NOMO-1 treated with dmso at 0.1 percent for 144 hours (cell line): ENCODE data around the gene TBC1D8.
A peak's percentile ranks its signal among the peaks of the same experiment; 100 is the strongest.

Experiments used
- DNase-seq: peaks from one replicate; lab custom pipeline; 2025; ENCODE audit not compliant: unreplicated experiment; lab: John Stamatoyannopoulos, UW

Gene TBC1D8

DNA sequence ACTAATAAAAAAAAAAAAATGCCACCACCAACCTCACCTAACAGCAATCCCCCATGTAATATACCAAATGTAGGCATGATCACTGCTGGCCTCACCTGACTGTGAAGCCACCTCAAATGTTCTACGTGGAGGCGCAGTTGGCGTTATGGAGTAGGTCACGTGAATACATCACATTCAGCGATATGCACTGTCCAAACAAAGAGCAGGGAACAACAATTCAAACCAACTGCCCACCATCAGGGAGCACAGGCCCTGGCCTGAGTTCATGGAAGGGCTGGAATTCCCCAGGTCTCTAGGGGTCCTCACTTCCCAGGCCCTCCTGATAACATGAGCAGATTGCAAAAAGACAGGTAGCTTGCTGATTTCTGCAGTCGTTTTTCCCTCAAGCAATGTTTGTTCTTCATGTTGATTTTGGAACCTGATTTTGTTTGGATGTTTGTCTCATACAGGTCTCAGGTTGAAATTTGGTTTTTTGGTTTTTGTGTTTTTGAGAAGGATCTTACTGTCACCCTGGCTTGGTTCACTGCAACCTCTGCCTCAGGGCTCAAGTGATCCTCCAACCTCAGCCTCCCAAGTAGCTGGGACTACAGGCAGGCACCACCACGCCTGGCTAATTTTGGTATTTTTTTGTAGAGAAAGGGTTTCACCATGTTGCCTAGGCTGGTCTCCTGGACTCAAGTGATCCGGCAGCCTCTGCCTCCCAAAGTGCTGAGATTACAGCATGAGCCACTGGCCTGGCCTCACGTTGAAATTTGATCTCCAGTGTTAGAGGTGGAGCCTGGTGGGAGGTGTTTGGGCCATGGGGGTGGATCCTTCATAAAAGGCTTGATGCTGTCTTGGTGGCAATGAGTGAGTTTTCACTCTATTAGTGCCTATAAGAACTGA is 15.5 kb downstream of the TBC1D8 start:
- DNase-seq: no peak

DNA sequence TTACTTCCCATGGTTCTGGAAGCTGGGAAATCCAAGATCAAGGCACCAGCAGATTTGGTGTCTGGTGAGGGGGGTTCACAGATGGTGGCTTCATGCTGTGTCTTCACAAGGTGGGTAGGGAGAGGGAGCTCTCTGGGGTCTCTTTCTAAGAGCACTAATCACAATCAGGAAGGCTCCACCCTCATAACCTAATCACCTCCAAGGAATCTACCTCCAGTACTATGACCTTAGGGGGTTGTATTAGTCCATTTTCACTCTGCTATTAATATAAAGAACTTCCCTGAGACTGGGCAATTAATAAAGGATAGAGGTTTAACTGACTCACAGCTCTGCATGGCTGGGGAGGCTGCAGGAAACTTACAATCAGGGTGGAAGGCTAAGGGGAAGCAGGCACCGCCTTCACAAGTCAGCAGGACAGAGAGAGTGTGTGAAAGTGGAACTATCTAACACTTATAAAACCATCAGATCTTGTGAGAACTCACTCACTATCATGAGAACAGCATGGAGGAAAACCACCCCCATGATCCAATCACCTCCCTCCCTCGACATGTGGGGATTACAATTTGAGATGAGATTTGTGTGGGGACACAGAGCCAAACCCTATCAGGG is 17.6 kb downstream of the TBC1D8 start:
- no peak for DNase-seq

DNA sequence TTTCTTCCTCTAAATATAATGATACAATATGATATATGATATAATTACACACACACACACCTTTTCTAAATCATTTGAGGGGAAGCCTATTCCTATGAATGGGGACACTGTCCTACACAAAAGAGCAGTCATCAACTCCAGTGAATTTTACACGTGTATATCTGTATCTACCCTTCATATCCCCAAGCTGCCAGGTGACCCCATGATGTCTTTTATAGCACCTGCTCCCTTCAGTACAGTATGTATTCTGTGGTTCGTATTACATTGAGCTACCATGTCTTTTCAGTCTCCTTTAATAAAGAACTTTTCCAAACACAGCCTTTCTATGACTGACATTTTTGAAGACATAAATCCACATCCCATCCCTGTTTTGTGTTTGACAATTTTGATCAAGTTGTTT is 19.0 kb downstream of the TBC1D8 start:
- no peak for DNase-seq

DNA sequence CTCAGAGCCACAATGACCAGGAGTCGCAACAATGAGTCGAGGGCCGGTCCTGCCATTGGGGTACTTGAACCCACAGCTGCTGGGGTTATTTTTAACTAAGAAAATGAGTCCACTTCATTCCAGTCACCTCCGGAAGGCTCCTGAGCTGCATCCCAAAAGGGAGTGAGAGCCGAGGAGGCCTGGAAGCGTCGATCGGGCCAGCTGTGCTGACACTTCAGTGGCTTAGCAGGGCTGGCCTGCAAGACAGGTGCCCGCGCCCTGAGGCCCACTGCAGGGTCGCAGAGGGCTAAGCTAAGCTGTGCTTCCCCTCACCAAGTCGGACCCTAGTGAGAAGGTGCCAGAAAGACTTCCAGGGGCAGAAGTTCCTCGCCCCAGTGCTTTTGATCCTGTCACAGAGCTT is 21.1 kb downstream of the TBC1D8 start:
- no peak for DNase-seq

DNA sequence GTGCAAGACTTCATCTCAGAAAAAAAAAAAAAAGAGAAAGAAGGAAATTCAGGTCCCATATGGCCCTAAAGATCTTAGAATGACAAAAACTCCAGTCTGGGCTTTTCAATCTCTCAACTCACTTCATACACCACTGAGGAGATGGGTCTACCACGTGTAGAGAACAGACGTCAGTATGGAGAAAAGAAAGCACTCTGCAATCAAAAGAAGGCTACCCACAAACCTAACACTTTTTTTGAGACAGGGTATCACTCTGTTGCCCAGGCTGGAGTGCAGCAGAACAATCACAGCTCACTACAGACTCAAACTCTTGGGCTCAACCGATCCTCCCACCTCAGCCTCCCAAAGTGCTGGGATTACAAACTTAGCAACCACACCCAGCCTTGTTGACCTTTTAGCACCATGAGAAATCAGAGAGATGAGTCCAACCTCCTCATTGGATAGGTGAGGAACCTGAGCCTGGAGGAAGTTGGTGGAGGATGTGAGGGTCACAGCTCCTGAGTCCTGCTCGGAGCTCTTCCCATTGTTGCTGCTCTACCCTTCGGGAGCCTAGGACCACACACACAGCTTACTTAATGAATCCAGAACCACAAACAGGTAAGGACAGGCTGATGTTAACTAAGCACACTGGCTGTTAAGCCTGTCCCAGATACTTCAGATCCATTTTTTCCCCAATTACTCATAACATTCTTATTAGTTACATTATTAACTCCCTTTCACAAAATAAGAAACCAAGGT is 23.7 kb downstream of the TBC1D8 start:
- no peak for DNase-seq

DNA sequence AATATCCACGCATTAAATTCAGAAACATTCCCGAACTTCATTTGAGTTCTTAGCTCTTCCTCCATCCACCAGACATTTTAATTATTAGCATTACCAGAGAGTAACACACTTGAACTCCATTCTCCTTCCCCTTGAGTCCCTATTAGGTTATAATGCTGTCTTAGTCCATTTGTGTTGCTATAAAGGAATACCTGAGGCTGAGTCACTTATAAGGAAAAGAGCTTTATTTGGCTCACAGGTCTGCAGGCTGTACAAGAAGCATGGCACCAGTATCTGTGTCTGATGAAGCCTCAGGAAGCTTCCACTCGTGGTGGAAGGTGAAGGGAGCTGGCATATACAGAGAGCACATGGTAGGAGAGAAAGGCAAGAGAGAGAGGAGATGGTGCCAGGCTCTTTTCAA is 25.4 kb downstream of the TBC1D8 start:
- DNase-seq: no peak

DNA sequence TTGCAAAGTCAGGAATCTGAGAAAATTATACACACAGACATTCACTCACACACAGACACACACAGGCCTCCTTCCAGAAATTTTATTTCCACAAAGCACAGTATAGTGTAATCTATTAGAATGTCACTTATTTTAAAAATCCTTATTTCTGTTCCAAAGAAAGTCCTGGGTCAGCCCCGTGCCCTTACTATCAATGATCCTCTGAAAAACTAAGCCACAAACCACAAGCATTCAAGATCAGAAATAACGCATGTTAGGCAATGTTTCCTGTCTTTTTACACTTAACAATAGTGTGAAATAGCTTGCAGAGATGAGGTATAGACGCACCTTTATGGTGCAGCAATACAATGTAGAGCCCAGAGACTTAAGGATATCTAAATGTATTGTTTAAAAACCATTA is 25.8 kb downstream of the TBC1D8 start:
- no peak for DNase-seq

DNA sequence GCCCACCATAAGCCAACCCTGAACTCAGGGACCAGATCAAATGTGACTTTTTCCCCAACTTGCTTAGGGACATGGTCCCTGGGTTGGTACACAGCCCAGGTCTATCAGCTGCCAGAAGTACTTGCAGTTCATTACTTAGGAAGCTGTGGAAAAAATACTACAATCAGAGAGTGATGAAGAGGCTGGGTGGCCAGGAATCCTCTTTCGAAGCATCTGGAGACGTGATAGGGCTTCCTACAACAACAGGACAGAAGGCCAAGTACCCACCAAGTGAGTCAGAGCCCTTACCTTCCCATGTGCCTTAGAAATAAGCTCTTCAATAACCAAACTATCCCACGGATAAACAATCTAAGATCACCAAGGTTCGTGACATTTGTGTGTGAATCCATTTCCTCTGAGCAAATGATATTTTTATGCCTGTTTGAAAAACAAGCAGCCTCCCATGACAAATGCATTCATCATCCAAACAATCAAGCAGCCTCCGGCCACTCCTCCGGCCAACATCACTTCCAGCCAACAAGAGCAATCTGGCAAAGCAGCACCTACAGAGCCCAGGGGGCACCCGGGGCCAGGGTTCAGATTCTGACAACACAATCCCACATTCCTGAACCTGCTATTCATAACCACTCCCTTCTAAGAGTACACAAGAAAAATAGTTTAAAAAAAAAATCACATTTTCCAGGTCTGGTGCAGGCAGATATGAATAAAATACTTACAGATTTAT is 26.4 kb downstream of the TBC1D8 start:
- DNase-seq: no peak

DNA sequence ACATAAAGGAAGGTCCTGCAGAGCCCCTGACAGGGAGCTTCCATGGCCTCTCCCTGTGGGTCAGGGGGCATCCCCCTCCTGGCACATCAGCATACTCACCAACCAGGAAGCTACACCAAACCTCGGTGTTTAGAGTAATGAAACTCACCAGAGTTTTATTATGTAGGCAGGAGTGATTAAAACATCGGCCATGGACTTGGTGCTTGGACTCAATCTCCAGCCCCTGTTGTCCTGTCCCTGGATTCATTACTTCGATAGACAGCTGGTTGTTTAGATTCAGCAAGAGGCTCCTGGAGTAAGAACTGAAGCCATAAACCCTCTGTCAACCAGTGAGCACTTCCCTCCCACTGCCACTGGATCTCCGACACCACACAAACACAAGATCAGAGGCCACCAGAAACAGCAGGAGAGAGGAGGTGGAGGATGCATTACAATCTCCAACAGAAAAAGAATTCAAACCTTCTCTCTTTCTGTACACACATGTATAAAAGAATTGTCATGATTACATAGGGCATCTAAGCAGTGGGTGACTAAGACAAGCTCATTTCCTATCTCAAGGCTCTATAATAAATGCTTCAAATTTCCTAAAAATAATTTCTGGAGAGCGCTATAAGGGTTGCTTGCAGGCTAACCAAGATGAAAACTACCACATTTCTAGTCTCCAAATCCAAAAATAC is 27.2 kb downstream of the TBC1D8 start:
- no peak for DNase-seq

DNA sequence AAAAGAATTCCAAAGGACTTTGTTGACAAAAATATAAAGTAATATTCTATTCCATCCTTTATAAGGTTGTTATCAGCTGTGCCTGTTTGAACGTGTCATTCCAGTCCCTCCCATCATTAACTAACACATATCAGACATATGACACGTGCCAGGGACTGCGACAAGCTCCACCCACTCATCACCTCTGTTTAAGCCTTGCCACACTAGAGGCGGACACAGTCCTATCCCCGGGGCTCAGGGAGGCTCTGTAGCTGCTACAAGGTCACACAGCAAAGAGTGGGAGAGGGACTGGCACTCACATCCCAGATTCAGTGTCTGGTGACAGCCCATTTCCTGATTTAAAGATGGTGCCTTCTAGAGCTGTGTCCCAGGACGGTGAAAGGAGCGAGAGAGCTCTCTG is 30.0 kb downstream of the TBC1D8 start:
- no peak for DNase-seq

DNA sequence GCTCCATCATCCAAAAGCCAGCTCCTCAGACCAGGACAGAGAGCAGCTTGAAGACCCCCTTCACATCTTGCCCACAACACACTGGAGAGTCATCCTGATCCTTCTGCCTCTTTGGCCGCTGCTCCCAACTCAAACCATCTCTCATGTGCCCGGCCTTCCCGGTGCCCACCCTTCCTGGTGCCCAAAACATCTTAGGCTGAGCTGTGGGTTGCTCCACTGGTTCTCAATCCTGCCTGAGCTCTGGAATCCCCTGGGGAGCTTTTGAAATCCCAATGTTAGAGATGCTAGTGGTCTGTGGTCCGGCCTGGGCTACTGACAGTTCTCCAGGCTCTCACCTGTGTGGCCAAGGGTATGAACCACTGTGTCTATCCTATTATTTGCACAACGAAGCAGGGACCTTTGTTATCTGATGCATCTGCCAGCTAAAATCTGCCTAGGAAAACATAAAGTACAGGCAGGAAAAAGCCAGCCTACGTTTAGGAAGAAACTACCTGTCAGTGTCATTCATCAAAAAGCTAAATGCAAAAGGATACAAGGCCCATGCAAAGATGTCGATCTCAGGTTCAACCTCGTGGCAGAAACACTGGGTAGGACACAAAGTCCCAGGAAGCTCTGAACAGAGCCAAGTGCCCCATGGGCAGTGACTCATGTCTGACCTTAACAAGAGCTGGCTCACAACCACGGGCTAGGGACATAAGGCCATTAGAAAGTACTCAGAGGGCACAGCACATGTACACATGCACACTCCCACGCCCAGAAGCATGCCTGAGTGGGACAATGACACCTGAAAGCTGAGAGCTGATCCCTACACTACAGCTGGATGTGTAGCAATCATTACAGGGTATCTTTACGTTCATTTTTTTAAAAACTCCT is 30.8 kb downstream of the TBC1D8 start:
- DNase-seq: no peak

DNA sequence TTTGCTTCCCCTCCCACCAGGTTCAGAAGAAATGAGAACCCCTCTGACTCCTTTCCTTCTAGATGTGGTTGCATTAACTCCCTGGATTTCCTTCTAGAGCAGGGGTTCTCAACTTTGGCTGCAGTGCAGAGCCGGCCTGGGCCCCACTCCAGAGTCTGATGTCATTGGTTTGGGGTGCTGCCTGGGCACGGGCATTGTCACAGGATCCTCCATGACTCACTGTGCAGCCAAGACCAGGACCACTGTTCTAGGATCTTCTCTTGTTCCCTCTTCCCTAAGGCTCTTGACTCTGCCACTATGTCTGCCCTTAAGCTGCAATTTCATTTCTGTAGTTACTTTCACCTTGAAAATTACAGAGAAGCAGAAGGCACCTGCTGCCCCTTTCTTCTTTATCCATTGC is 31.8 kb downstream of the TBC1D8 start:
- DNase-seq: no peak

DNA sequence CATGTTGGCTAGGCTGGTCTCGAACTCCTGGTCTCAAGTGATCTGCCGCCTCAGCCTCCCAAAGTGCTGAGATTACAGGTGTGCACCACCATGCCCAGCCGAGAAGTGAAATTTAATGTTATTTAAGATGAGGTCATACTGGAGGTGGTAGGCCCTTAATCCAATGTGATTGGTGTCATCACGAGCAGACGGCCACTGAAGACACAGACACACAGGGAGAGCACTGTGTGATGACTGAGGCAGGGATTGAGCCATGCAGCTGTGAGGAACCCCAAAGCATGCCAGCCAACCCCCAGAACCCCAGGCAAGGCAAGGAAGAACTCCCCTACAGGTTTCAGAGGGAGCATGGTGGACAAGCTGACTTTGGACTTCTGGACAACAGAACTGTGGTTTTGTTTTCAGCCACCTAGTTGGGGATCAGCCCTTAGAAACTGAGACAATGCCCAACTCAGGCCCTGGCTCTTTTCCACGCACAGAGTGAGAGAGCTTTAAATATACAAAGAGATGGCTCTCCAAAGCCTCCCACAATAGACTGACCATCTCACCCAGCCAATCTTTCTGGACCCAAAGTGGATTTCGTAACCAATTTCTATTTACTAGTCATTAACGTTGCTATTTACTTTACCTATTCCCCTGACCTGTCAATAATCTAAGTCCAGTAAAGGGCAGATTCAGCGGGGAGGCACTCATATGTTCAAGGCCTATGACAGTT is 34.2 kb downstream of the TBC1D8 start:
- DNase-seq: no peak

DNA sequence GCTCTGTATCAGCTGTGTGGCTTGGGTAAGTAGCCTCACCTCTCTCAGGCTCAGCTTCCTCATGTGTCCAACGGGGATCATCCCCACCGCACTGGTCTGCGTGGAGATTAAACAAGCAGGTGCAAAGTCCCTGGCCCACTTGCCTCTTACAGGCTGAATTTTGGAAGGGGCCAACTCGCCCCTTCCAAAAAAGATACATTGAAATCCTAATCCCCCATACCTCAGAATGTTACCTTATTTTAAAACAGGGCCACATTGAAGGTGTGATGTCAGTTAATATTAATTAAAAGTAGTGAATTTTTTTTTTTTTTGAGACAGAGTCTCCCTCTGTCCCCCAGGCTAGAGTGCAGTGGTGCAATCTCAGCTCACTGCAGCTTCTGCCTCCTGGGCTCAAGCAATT is 34.8 kb downstream of the TBC1D8 start:
- DNase-seq: no peak

DNA sequence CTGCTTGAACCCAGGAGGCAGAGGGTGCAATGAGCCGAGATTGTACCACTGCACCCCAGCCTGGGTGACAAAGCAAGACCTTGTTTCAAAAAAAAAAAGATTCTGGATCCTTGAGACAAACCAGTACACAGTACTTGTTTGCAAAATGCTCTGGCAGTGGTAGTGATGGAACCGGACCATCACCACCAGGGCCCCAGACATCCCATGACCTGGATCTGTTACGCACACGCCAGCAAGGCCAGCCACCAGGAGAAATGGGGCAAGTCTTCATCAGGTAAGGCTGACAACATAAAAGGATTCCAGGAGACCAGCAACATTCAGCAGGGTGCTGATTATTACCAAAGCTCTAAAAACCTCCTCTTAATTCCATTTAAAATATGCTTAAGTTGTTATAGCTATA is 35.5 kb downstream of the TBC1D8 start:
- DNase-seq: no peak

DNA sequence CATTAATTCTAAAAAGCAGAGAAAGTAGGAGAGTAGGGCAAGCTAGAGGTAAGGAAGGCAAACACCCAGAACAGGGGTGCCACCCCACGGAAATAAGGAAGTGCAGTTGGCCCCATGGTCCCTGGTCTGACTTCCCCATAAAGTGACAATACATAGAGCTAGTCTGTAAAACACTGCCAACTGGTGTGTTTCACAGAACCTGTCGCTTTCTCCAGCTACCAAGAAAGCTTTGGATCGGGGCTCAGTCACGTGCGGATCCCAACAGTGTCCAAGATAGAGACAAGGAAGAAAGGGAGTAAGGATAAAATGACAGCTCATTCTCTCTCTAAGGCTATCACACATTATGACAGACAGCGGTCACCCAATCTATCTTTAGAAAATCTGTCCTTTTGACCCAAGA is 36.4 kb downstream of the TBC1D8 start:
- DNase-seq: peak; percentile 47

DNA sequence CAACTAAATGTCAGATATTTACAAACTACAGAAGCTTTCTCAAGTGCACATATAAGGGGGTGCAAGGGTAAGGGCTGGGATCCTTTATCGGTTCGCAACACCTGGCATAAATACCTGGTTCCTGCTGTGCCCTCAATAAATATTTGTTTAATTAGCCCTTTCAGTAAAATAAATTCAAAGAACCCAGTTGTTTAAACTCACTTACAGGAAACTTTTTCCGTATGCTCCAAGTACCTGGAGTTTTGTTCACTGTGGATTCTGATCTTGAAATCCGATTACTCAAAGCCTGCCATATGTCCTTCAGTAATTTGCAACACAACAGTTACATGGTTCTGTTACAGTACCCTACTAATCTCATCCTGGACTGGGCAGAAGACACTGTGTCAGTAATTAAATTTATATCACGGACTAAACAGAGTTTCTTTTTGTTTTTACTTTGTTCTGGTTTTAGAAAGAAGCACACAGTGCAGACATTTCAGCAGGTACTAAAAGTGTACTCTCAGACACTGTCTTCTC is 36.9 kb downstream of the TBC1D8 start:
- DNase-seq: no peak

DNA sequence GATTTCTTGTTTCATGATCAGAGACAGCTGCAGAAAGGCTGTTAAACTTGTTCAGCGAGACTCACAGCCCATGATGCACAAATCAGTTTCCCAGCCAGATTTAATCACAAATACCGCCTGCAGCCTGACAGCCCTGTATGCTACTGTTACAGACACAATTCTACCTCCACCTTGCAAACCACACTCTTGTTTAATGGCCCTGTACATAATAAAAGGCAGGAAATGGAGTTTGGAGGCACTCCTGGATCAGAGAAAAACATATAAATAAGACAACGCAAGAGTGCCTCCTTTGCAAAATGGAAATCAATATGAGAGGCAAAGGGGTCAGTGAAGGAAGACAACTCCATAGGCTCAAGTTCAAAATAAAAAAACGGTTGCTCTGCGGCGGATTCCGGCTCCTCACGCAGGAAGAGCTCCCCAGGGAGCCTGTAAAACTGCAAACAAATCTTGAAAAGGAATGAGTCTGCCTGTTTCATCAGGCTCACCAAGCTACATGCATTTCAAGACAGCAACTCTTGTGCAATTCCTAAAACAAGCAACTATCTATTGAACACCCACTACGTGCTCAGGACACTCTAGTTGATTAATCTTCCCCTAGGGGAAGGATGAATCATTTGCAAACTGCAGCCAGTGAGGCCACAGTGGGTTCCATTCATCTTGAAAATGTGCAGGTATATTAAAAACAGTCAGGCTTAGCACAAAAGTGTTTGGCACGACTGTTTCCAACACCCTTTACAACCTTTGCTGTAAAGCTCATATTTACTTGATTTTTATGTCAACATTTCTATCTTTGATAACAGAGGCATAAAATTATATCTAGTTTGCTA is 37.5 kb downstream of the TBC1D8 start:
- peak; percentile 57 for DNase-seq
